ENCODE data around the gene HINT1. TPM values are rescaled to one million over a fixed set of nuclear protein-coding genes. Genes with fewer than 3 reads are reported as not detected.
A peak's percentile ranks its signal among the peaks of the same experiment; 100 is the strongest.

The HINT1 gene
- total RNA-seq: 100 to 1,000 TPM; 269 to 288 TPM

- peak; percentile 95 for DNase-seq
- peak within 1 kb of the TSS; percentile 71 for H3K4me3 ChIP-seq
- H3K9ac ChIP-seq (ENCODE audit: low read depth in 2 of 2, low read length in 2 of 2): peak within 1 kb of the TSS; percentile 92 to 95
- peak within 1 kb of the TSS; percentile 99 for H3K27ac ChIP-seq
- no peaks in the 10 kb centered on the region for H3K9me3 ChIP-seq
- TF ChIP-seq, protein P1, sequence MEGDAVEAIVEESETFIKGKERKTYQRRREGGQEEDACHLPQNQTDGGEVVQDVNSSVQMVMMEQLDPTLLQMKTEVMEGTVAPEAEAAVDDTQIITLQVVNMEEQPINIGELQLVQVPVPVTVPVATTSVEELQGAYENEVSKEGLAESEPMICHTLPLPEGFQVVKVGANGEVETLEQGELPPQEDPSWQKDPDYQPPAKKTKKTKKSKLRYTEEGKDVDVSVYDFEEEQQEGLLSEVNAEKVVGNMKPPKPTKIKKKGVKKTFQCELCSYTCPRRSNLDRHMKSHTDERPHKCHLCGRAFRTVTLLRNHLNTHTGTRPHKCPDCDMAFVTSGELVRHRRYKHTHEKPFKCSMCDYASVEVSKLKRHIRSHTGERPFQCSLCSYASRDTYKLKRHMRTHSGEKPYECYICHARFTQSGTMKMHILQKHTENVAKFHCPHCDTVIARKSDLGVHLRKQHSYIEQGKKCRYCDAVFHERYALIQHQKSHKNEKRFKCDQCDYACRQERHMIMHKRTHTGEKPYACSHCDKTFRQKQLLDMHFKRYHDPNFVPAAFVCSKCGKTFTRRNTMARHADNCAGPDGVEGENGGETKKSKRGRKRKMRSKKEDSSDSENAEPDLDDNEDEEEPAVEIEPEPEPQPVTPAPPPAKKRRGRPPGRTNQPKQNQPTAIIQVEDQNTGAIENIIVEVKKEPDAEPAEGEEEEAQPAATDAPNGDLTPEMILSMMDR (IDR thresholded peaks at IDR 0.05): no peak
- H3K4me1 ChIP-seq: no peaks in the 10 kb centered on the region
- peaks cover 2% of the 10 kb centered on the region for H3K36me3 ChIP-seq
- intact Hi-C loops (cut with DNase I): loop anchor here (10.0 kb wide), 1 partner anchor 220 kb away; no protein-coding TSS in a partner anchor
- no peaks in the 10 kb centered on the region for H3K27me3 ChIP-seq
Measured at GRCh38 chr5:131165119-131165727, at the start of gene HINT1. TSS of gene HINT1 (minus strand) at chr5:131165256. CDS start at chr5:131165205, 51 bp downstream.

DNA sequence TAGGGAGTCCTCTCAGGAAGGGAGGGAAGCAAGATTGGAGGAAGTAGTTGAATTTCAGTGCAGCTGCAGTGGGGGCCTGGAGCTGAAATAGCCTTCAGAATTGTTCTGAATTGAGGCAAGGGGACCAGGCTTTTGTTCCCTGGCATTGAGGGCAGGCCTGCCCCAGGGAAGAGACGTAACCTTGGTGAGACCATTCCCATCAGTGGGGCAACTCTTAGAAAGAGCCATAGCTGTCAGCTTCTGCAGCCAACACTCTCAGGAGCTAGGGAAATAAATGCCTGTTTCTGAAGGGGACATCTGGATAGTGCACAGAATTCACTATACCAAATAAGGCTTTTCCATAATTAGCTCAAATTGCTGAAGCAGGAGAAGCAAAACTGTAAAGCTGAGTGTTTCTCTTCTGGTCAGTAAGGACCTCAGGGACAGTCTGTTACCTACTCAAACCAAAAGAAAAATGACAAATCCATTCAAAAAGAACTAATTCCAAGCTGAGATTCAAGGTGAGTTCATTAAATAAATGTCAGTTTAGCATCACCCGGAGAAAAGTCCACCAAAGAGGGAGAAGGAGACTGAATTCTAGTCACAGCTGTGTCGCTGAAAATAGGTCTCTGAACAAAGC is 49.7 kb upstream of the HINT1 start:
- Histone ChIP-seq H3K27me3 (no peaks in the 10 kb centered on the region), H3K4me1 (peaks cover 6% of the 10 kb centered on the region), H3K36me3 (no peaks in the 10 kb centered on the region), H3K9ac (ENCODE audit: low read depth in 2 of 2, low read length in 2 of 2) (no peak overlapping the region), H3K9me3 (no peaks in the 10 kb centered on the region), H3K27ac (no peak overlapping the region), H3K4me3 (no peak overlapping the region)
- intact Hi-C loops (cut with DNase I): no loop called here
- TF ChIP-seq, protein P1 (IDR thresholded peaks at IDR 0.05): no peak
- DNase-seq: no peak

DNA sequence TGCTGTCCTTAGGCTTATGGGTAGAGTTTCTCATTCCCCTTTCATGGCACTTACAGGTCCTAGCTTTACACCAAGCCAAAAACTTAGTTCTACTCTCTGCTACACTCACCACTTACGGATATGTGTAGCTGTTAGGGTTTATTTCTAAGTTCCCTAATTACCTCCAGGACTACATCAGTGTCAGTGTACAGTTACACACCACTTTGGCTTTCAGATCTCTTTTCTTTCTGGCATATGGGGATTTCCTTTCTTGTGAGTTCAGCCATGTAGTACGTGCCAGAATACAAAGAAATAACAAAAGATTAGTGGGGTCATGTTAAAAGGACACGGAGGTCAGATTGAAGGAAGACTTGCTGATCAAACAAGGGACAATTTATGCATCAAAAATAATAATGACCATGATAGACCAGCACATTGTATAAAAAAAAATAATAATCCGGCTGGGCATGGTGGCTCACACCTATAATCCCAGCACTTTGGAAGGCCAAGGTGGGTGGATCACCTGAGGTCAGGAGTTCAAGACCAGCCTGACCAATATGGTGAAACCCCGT is 47.5 kb upstream of the HINT1 start:
- intact Hi-C loops (cut with DNase I): no loop called here
- Histone ChIP-seq H3K9me3 (no peaks in the 10 kb centered on the region), H3K4me1 (peaks cover 6% of the 10 kb centered on the region), H3K27ac (no peak overlapping the region), H3K36me3 (no peaks in the 10 kb centered on the region), H3K4me3 (no peak overlapping the region), H3K27me3 (no peaks in the 10 kb centered on the region), H3K9ac (ENCODE audit: low read depth in 2 of 2, low read length in 2 of 2) (no peak overlapping the region)
- TF ChIP-seq, protein P1 (IDR thresholded peaks at IDR 0.05): no peak
- no peak for DNase-seq

DNA sequence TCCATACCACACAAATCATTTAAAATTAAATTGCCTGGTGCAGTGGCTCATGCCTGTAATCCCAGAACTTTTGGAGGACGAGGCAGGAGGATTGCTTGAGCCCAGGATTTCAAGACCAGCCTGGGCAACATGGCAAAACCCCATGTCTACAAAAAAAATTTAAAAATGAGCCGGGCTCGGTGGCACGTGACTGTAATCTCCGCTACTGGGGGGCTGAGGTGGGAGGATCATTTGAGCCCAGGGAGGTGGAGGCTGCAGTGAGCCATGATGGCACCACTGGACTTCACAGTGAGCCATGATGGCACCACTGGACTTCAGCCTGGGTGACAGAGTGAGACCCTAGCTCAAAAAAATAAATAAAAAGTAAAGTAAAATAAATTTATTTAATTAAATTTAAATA is 46.6 kb upstream of the HINT1 start:
- Histone ChIP-seq H3K4me3 (no peak overlapping the region), H3K4me1 (peaks cover 6% of the 10 kb centered on the region), H3K27me3 (no peaks in the 10 kb centered on the region), H3K9ac (ENCODE audit: low read depth in 2 of 2, low read length in 2 of 2) (no peak overlapping the region), H3K27ac (no peak overlapping the region), H3K36me3 (no peaks in the 10 kb centered on the region), H3K9me3 (no peaks in the 10 kb centered on the region)
- DNase-seq: no peak
- TF ChIP-seq, protein P1 (IDR thresholded peaks at IDR 0.05): no peak
- intact Hi-C loops (cut with DNase I): no loop called here

DNA sequence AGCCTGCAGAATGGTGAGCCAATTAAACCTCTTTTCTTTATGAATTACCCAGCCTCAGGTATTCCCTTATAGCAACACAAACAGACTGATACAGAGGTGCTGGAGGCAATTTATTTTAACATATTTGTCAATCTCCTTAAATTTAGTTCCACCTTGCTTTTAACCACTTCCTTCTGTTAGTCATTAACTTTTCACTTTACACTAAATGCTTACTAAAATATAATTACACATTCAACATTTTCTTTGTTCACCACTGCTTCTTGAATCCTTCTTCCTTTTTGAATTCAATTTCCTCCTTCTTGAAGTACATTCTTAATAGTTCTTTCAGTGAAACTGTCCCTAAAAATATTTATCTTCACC is 45.1 kb upstream of the HINT1 start:
- TF ChIP-seq, protein P1 (IDR thresholded peaks at IDR 0.05): no peak
- Histone ChIP-seq H3K9ac (ENCODE audit: low read depth in 2 of 2, low read length in 2 of 2) (no peak overlapping the region), H3K36me3 (no peaks in the 10 kb centered on the region), H3K27ac (peak overlapping the region; percentile 44), H3K4me3 (no peak overlapping the region), H3K9me3 (no peaks in the 10 kb centered on the region), H3K27me3 (no peaks in the 10 kb centered on the region), H3K4me1 (peaks cover 6% of the 10 kb centered on the region)
- intact Hi-C loops (cut with DNase I): no loop called here
- DNase-seq: no peak

Data from colonic mucosa (tissue), 4 donors.